ENCODE results near the gene NACAD.

NACAD gene

GRCh38 chr7:45032421-45032820 lies 56.3 kb downstream of the NACAD start:
- peaks cover 54% of the 10 kb centered on the region for H3K36me3 ChIP-seq
- H3K27ac ChIP-seq: peak overlapping the region; percentile 74
- peaks cover 45 to 68% of the 10 kb centered on the region in 2 experiments for H3K4me1 ChIP-seq (ENCODE audit: control insufficient read depth in 1 of 2, insufficient read depth in 1 of 2, low read depth in 1 of 2, low read length in 1 of 2)
- TF ChIP-seq CTCF (IDR thresholded peaks at IDR 0.05): no peak
- no peaks in the 10 kb centered on the region for H3K9me3 ChIP-seq
- no peak overlapping the region for H3K4me3 ChIP-seq (ENCODE audit: low read depth in 1 of 2, low read length in 1 of 2)
- no peaks in the 10 kb centered on the region for H3K27me3 ChIP-seq

GRCh38 chr7:45031829-45032228 lies 56.9 kb downstream of the NACAD start:
- H3K36me3 ChIP-seq: peaks cover 53% of the 10 kb centered on the region
- H3K27me3 ChIP-seq: no peaks in the 10 kb centered on the region
- TF ChIP-seq CTCF (IDR thresholded peaks at IDR 0.05): no peak
- H3K27ac ChIP-seq: peak overlapping the region; percentile 74
- H3K4me3 ChIP-seq (ENCODE audit: low read depth in 1 of 2, low read length in 1 of 2): no peak overlapping the region
- peaks cover 50 to 63% of the 10 kb centered on the region in 2 experiments for H3K4me1 ChIP-seq (ENCODE audit: control insufficient read depth in 1 of 2, insufficient read depth in 1 of 2, low read depth in 1 of 2, low read length in 1 of 2)
- no peaks in the 10 kb centered on the region for H3K9me3 ChIP-seq
